B cell (primary cell): ENCODE data around the gene SBK2.

Source experiments
- CTCF ChIP-seq: fragments of 200-600 bp; IDR thresholded peaks from one replicate; pipeline ENCODE4 v1.8.0; 2022; ENCODE audit warnings: antibody characterized with exemption, mild to moderate bottlenecking
- EZH2 ChIP-seq: IDR thresholded peaks from 2 replicates; pipeline ENCODE4 v1.6.1; 2012; ENCODE audit warnings: borderline replicate concordance, low read depth, mild to moderate bottlenecking, moderate library complexity, low read length; ENCODE audit not compliant: insufficient read depth, poor library complexity, severe bottlenecking

DNA sequence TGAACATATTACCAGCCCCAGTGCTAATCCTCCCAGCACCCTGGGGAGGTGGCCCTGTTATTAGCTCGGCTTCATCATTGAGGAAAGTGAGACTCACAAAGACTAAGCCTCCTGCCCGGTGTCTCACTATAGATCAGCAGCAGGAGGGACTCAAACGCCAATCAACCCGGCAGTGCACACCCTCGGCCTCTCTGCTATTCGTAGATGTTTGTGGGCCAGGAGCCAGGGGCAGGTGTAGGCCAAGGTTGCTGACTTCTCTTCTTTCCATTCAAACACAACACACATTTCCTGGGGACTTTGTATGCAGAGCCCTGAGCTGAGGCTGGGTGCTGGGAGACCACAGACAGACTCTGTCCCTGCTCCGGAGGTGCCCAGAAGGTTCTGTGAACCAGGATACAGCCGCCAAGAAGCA is 17.8 kb upstream of the SBK2 start:
- TF ChIP-seq CTCF, result no peak
- no peak for TF ChIP-seq EZH2
